ENCODE results near the gene LEAP2.
"Not testable (repeated sequence)": the region's sequence is repeated elsewhere in the genome, so short reads cannot be mapped to it uniquely, and the experiment has no call there.

Gene LEAP2

DNA sequence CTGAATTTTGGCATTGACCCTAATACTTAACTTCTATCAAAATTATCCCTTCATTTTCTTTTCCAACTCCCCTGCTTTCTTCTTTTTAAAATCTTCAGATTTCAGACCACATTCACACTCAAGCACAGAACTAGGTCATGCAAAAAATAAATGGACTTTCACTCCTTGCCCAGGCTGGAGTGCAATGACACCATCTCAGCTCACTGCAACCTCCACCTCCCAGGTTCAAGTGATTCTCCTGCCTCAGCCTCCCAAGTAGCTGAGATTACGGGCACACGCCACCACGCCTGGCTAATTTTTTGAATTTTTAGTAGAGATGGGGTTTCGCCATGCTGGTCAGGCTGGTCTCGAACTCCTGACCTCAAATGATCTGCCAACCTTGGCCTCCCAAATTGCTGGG lies 18.5 kb upstream of the LEAP2 start:
- H3K27me3 Mint-ChIP-seq (ENCODE audit: low read depth); H3K36me3 Mint-ChIP-seq (ENCODE audit: low read depth); H3K9me3 Mint-ChIP-seq; H3K4me3 Mint-ChIP-seq; H3K27ac Mint-ChIP-seq; DNase-seq (ENCODE audit: low spot score); H3K4me1 Mint-ChIP-seq (ENCODE audit: low read depth): not testable (repeated sequence)

- Mint-ChIP-seq H3K9me3 (no peaks in the 10 kb centered on the region), H3K4me1 (ENCODE audit: low read depth) (peaks cover 6% of the 10 kb centered on the region), H3K4me3 (no peak overlapping the region), H3K36me3 (ENCODE audit: low read depth) (no peaks in the 10 kb centered on the region), H3K27ac (no peak overlapping the region), H3K27me3 (ENCODE audit: low read depth) (peaks cover 7% of the 10 kb centered on the region)
- no peak for DNase-seq (ENCODE audit: low spot score)
Measured at GRCh38 chr5:132856011-132856410, 17.5 kb upstream of the LEAP2 start.

- Mint-ChIP-seq H3K4me3 (no peak overlapping the region), H3K4me1 (ENCODE audit: low read depth) (peaks cover 3% of the 10 kb centered on the region), H3K36me3 (ENCODE audit: low read depth) (no peaks in the 10 kb centered on the region), H3K27ac (no peak overlapping the region), H3K9me3 (no peaks in the 10 kb centered on the region), H3K27me3 (ENCODE audit: low read depth) (peaks cover 16% of the 10 kb centered on the region)
- DNase-seq (ENCODE audit: low spot score), result no peak
Measured at GRCh38 chr5:132859889-132860437, 13.5 kb upstream of the LEAP2 start.

GRCh38 chr5:132860742-132861141 lies 12.7 kb upstream of the LEAP2 start:
- no peak for DNase-seq (ENCODE audit: low spot score)
- no peaks in the 10 kb centered on the region for H3K9me3 Mint-ChIP-seq
- peaks cover 5% of the 10 kb centered on the region for H3K4me1 Mint-ChIP-seq (ENCODE audit: low read depth)
- H3K27ac Mint-ChIP-seq, result no peak overlapping the region
- H3K4me3 Mint-ChIP-seq, result no peak overlapping the region
- H3K36me3 Mint-ChIP-seq (ENCODE audit: low read depth), result no peaks in the 10 kb centered on the region
- H3K27me3 Mint-ChIP-seq (ENCODE audit: low read depth), result peaks cover 13% of the 10 kb centered on the region

- H3K4me3 Mint-ChIP-seq, result peak overlapping the region; percentile 98
- H3K4me1 Mint-ChIP-seq (ENCODE audit: low read depth), result peaks cover 18% of the 10 kb centered on the region
- H3K27me3 Mint-ChIP-seq (ENCODE audit: low read depth), result peaks cover 11% of the 10 kb centered on the region
- no peaks in the 10 kb centered on the region for H3K9me3 Mint-ChIP-seq
- H3K27ac Mint-ChIP-seq, result peak overlapping the region; percentile 99
- DNase-seq (ENCODE audit: low spot score), result no peak
- peaks cover 17% of the 10 kb centered on the region for H3K36me3 Mint-ChIP-seq (ENCODE audit: low read depth)
Measured at GRCh38 chr5:132865668-132866341, 7.7 kb upstream of the LEAP2 start.

GRCh38 chr5:132866342-132867045 lies 7.0 kb upstream of the LEAP2 start, which contains the start of the genes GDF9 and UQCRQ:
Gene GDF9, minus strand, starts transcription at chr5:132866469. Its CDS starts 1,936 bp downstream, at chr5:132864533.
Gene UQCRQ, plus strand, starts transcription at chr5:132866642. Its CDS starts 240 bp downstream, at chr5:132866882.
- Mint-ChIP-seq H3K9me3 (no peaks in the 10 kb centered on the region), H3K36me3 (ENCODE audit: low read depth) (peaks cover 22% of the 10 kb centered on the region), H3K27me3 (ENCODE audit: low read depth) (peaks cover 11% of the 10 kb centered on the region), H3K27ac (peak within 1 kb of the TSS; percentile 99), H3K4me1 (ENCODE audit: low read depth) (peaks cover 18% of the 10 kb centered on the region), H3K4me3 (peak within 1 kb of the TSS; percentile 98)
- peak; percentile 94 for DNase-seq (ENCODE audit: low spot score)

- Mint-ChIP-seq H3K4me3 (peak overlapping the region; percentile 98), H3K27me3 (ENCODE audit: low read depth) (peaks cover 11% of the 10 kb centered on the region), H3K36me3 (ENCODE audit: low read depth) (peaks cover 26% of the 10 kb centered on the region), H3K4me1 (ENCODE audit: low read depth) (peaks cover 18% of the 10 kb centered on the region), H3K27ac (peak overlapping the region; percentile 99), H3K9me3 (no peaks in the 10 kb centered on the region)
- DNase-seq (ENCODE audit: low spot score), result no peak
Measured at GRCh38 chr5:132867046-132867451, 6.4 kb upstream of the LEAP2 start.

GRCh38 chr5:132868754-132869153 lies 4.7 kb upstream of the LEAP2 start:
- DNase-seq (ENCODE audit: low spot score), result no peak
- H3K36me3 Mint-ChIP-seq (ENCODE audit: low read depth), result peaks cover 32% of the 10 kb centered on the region
- H3K27me3 Mint-ChIP-seq (ENCODE audit: low read depth), result no peaks in the 10 kb centered on the region
- no peak overlapping the region for H3K27ac Mint-ChIP-seq
- H3K9me3 Mint-ChIP-seq, result no peaks in the 10 kb centered on the region
- peak overlapping the region; percentile 98 for H3K4me3 Mint-ChIP-seq
- peaks cover 18% of the 10 kb centered on the region for H3K4me1 Mint-ChIP-seq (ENCODE audit: low read depth)

DNA sequence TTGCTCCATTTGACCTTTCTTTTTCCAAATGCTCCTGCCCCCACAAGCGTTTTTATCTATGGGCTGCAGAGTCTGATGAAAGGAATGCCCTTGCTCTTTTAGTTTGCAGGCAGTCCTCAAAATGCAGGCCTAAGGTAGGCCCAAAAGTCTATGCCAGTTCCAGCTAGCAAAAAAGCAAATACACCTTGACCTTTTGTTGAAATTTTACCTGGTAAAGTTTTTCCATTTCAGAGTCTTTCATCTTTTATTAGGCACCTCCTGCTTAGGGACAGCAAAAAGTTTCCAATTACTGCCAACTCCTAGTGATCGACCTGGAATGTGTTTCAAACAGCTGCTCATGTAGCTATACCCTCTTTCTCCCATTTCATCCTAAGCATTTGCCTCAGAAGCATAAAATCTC lies 2.7 kb upstream of the LEAP2 start:
- Mint-ChIP-seq H3K27me3 (ENCODE audit: low read depth) (no peaks in the 10 kb centered on the region), H3K9me3 (no peaks in the 10 kb centered on the region), H3K4me1 (ENCODE audit: low read depth) (peaks cover 14% of the 10 kb centered on the region), H3K36me3 (ENCODE audit: low read depth) (peaks cover 32% of the 10 kb centered on the region), H3K4me3 (no peak overlapping the region), H3K27ac (no peak overlapping the region)
- DNase-seq (ENCODE audit: low spot score), result no peak

- Mint-ChIP-seq H3K36me3 (ENCODE audit: low read depth) (peaks cover 29% of the 10 kb centered on the region), H3K4me3 (no peak overlapping the region), H3K27me3 (ENCODE audit: low read depth) (no peaks in the 10 kb centered on the region), H3K9me3 (no peaks in the 10 kb centered on the region), H3K4me1 (ENCODE audit: low read depth) (peaks cover 10% of the 10 kb centered on the region), H3K27ac (no peak overlapping the region)
- no peak for DNase-seq (ENCODE audit: low spot score)
Measured at GRCh38 chr5:132871459-132872284, 1.8 kb upstream of the LEAP2 start.

GRCh38 chr5:132872788-132873118 lies 715 bp upstream of the LEAP2 start:
- H3K27me3 Mint-ChIP-seq (ENCODE audit: low read depth), result no peaks in the 10 kb centered on the region
- no peak overlapping the region for H3K27ac Mint-ChIP-seq
- no peak for DNase-seq (ENCODE audit: low spot score)
- peaks cover 3% of the 10 kb centered on the region for H3K4me1 Mint-ChIP-seq (ENCODE audit: low read depth)
- H3K4me3 Mint-ChIP-seq, result no peak overlapping the region
- peaks cover 27% of the 10 kb centered on the region for H3K36me3 Mint-ChIP-seq (ENCODE audit: low read depth)
- H3K9me3 Mint-ChIP-seq, result no peaks in the 10 kb centered on the region

- peaks cover under 1% of the 10 kb centered on the region for H3K4me1 Mint-ChIP-seq (ENCODE audit: low read depth)
- no peaks in the 10 kb centered on the region for H3K9me3 Mint-ChIP-seq
- peaks cover 25% of the 10 kb centered on the region for H3K36me3 Mint-ChIP-seq (ENCODE audit: low read depth)
- H3K27ac Mint-ChIP-seq, result no peak overlapping the region
- no peaks in the 10 kb centered on the region for H3K27me3 Mint-ChIP-seq (ENCODE audit: low read depth)
- DNase-seq (ENCODE audit: low spot score), result no peak
- no peak overlapping the region for H3K4me3 Mint-ChIP-seq
Measured at GRCh38 chr5:132873930-132874271, 433 bp downstream of the LEAP2 start.

DNA sequence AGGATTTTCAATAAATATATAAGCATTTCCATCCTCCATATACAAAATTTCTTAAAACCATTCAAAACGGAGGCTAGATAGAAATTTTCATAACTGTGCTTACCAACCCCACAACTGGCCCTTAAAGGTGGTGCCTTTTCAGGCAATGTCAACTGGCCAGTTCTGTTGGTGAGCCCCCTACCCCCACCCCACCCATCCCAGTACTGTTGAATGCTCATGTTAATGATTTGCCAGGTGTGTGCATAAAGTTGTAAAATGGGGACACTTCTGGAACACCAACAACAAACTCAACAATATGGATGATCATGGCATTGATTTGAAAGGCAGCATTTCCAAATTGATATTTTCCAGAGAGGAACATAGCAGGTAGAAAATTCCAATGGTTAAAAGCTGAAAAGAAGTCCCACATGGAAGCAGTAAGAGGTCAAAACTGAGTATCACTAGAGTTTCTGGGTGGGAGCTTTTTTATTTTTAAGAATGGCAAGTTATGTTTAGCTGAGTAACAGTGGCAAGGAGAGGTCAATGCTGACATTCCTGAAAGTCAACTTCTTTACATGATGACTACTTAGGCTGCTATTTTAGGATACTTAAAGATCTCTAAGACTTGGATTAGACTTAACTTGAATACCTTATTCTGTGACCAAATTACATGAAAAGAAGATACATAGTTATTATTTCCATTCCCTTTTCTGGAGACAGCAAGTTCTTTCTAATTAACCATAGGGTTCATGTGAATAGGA lies 2.7 kb downstream of the LEAP2 start:
- Mint-ChIP-seq H3K4me1 (ENCODE audit: low read depth) (no peaks in the 10 kb centered on the region), H3K36me3 (ENCODE audit: low read depth) (peaks cover 27% of the 10 kb centered on the region), H3K4me3 (no peak overlapping the region), H3K27ac (no peak overlapping the region), H3K9me3 (no peaks in the 10 kb centered on the region), H3K27me3 (ENCODE audit: low read depth) (no peaks in the 10 kb centered on the region)
- no peak for DNase-seq (ENCODE audit: low spot score)

Data from T-helper 2 cell treated with Interferon-gamma antibody and Interleukin-4, amounts not matched to agents 5 μg/mL and 100 μg/mL, for 36 hours (primary cell).